Measurements from ENCODE around the gene SLX4. TPM values are rescaled to one million over a fixed set of nuclear protein-coding genes. Genes with fewer than 3 reads are reported as not detected.
A peak's percentile ranks its signal among the peaks of the same experiment; 100 is the strongest.

Gene SLX4
- total and polyA plus RNA-seq, 9 of the 15 experiments (the other 6 are each of a cell fraction or from before 2014, with no cell fraction given) = 0.29 to 7.9 (median 3.8) TPM

GRCh38 chr16:3612510-3613466 lies 1.4 kb upstream of the SLX4 start (continued):
- TF ChIP-seq EZH2 (IDR thresholded peaks at IDR 0.05; ENCODE audit: borderline replicate concordance, low read depth, low read length) (no peak), FIP1L1 (IDR thresholded peaks at IDR 0.05; ENCODE audit: low read depth, low read length, poor library complexity, severe bottlenecking) (no peak), ZNF41 (CRISPR knock-in tag; conservative IDR thresholded peaks at IDR 0.05) (no peak), E2F5 (CRISPR knock-in tag; IDR thresholded peaks at IDR 0.05) (no peak), ZBTB26 (CRISPR knock-in tag; IDR thresholded peaks at IDR 0.05) (0 out of 2 replicates have a peak, but pooled peaks have one; percentile 23), GTF2E2 (tag; IDR thresholded peaks at IDR 0.05) (no peak), HDAC2 (IDR thresholded peaks at IDR 0.05) (no peak), RAD51 (IDR thresholded peaks at IDR 0.05; ENCODE audit: borderline replicate concordance, low read depth) (peak; percentile 68), CBX1 (IDR thresholded peaks at IDR 0.05; ENCODE audit: low read depth) (no peak), EP300 (IDR thresholded peaks at IDR 0.05; ENCODE audit: low read length) (no peak), NR2C2 (CRISPR knock-in tag; IDR thresholded peaks at IDR 0.05) (no peak), NR2C2 (tag; IDR thresholded peaks at IDR 0.05) (no peak), CXXC5 (CRISPR knock-in tag; IDR thresholded peaks at IDR 0.05) (peak; percentile 28), USF1 (CRISPR knock-in tag; IDR thresholded peaks at IDR 0.05) (peak; percentile 45; the same call in 1 of the 2 replicates), LEF1 (IDR thresholded peaks at IDR 0.05) (no peak), PKNOX1 (IDR thresholded peaks at IDR 0.05) (peak; percentile 20; the same call in 1 of the 2 replicates), ZZZ3 (IDR thresholded peaks at IDR 0.05) (no peak)
